A673 (cell line): Measurements from ENCODE around the gene IQCE. TPM values are rescaled to one million over a fixed set of nuclear protein-coding genes. Genes with fewer than 3 reads are reported as not detected.

ENCODE experiments used
- BruUV-seq: library from RNA; stranded (reverse); fragments of 400-500 nt; replicated peaks from 2 replicates; lab custom pipeline; 2021; lab: Mats Ljungman, UMichigan
- CTCF ChIA-PET: fragments of 300-600 bp; sonication (Branson Sonifier 250); formaldehyde crosslinking; loops from one replicate; lab custom pipeline; 2022; ENCODE audit warnings: antibody characterized with exemption; lab: Charles Lee
- POLR2A ChIA-PET: fragments of 300-600 bp; sonication (Branson Sonifier 250); formaldehyde crosslinking; loops from one replicate; lab custom pipeline; 2022; ENCODE audit warnings: antibody characterized with exemption; ENCODE audit not compliant: low non-redundant PET; lab: Charles Lee
- DNase-seq: peaks from one replicate; pipeline ENCODE4 v3.0.0-alpha.2; 2015; ENCODE audit warnings: low spot score
- H3K27ac ChIP-seq: fragments of 200-600 bp; sonication (generic); 2 replicates; pipeline ENCODE4 v1.5.1; 2016; ENCODE audit warnings: mixed run types, low read depth, mild to moderate bottlenecking, mixed read lengths, antibody characterized with exemption, low read length; ENCODE audit not compliant: poor library complexity, severe bottlenecking
- H3K27me3 ChIP-seq: fragments of 200-600 bp; sonication (generic); replicated peaks from 2 replicates; pipeline ENCODE4 v1.6.1; 2017; ENCODE audit warnings: mixed run types, low read depth, mild to moderate bottlenecking, mixed read lengths, antibody characterized with exemption, low read length; ENCODE audit not compliant: insufficient read depth, poor library complexity
- H3K36me3 ChIP-seq: fragments of 200-600 bp; sonication (generic); 2 replicates; pipeline ENCODE4 v1.6.1; 2016; ENCODE audit warnings: mixed run types, mild to moderate bottlenecking, mixed read lengths, antibody characterized with exemption, low read length; ENCODE audit not compliant: insufficient read depth, poor library complexity, severe bottlenecking
- H3K4me1 ChIP-seq: fragments of 200-600 bp; sonication (generic); 2 replicates; pipeline ENCODE4 v1.6.1; 2017; ENCODE audit warnings: mixed run types, mild to moderate bottlenecking, mixed read lengths, antibody characterized with exemption, low read length; ENCODE audit not compliant: insufficient read depth, poor library complexity, severe bottlenecking
- H3K4me3 ChIP-seq: fragments of 200-600 bp; sonication (generic); 2 replicates; pipeline ENCODE4 v1.5.1; 2016; ENCODE audit warnings: low read depth, mixed run types, mild to moderate bottlenecking, mixed read lengths, low read length; ENCODE audit not compliant: poor library complexity, severe bottlenecking
- H3K9me3 ChIP-seq: fragments of 200-600 bp; sonication (generic); 2 replicates; pipeline ENCODE4 v1.6.1; 2016; ENCODE audit warnings: mixed run types, low read depth, mild to moderate bottlenecking, mixed read lengths, antibody characterized with exemption, low read length; ENCODE audit not compliant: poor library complexity, severe bottlenecking
- EZH2 ChIP-seq: fragments of 200-600 bp; sonication (generic); IDR thresholded peaks from 2 replicates; pipeline ENCODE4 v1.6.1; 2017; ENCODE audit warnings: borderline replicate concordance, low read depth, mild to moderate bottlenecking, mixed read lengths, antibody characterized with exemption, low read length; ENCODE audit not compliant: poor library complexity, severe bottlenecking
- intact Hi-C: fragments of 100-400 bp; cut with micrococcal nuclease; formaldehyde crosslinking; loops from one replicate; pipeline ENCODE4 v1.10.0; 2022; ENCODE audit not compliant: unreplicated experiment
- total RNA-seq: library from RNA; stranded (reverse); gene quantifications from 2 replicates; pipeline ENCODE4 v1.2.3, GENCODE V29; 2021
- TF ChIP-seq, protein P1 (sequence below): fragments of 300-800, 200-600 bp; sonication (generic); conservative IDR thresholded peaks from 2 replicates; pipeline ENCODE4 v1.5.1; 2017; ENCODE audit warnings: low read depth, mild to moderate bottlenecking, antibody characterized with exemption, low read length, moderate library complexity, mixed read lengths

The IQCE gene
- total RNA-seq, 1 experiment from 2014 or later = 35.4 TPM

DNA sequence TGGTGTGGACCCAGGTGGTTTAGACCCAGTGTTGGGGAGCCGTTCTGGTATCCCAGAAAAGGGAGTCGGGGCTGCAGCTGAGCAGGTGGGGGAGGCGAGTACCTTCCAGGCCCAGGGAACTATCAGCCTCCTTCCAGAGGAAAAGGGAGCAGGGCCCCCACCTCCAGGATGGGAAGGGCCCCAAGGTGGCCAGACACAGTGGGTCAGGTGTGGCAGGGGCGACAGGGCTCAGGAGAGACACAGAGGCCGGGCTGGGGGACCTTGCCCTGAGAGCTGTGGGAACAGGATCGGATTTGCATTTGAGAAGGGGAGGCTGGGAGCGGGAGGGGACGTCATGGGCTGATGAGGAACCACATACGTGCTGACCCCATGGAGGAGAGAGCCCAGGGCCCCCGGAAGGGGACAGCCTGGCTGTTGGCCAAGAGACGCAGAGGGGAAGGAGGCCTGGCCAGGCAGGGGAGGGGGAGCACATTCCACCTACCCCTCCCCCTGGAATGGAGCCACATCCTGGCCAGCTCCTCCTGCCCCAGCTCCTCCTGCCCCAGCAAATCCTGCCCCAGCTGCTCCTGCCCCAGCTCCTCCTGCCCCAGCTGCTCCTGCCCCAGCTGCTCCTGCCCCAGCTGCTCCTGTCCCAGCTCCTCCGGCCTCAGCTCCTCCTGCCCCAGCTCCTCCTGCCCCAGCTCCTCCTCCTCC lies 63.3 kb downstream of the IQCE start:
- H3K9me3 ChIP-seq = no peaks in the 10 kb centered on the region
- TF ChIP-seq, protein P1, sequence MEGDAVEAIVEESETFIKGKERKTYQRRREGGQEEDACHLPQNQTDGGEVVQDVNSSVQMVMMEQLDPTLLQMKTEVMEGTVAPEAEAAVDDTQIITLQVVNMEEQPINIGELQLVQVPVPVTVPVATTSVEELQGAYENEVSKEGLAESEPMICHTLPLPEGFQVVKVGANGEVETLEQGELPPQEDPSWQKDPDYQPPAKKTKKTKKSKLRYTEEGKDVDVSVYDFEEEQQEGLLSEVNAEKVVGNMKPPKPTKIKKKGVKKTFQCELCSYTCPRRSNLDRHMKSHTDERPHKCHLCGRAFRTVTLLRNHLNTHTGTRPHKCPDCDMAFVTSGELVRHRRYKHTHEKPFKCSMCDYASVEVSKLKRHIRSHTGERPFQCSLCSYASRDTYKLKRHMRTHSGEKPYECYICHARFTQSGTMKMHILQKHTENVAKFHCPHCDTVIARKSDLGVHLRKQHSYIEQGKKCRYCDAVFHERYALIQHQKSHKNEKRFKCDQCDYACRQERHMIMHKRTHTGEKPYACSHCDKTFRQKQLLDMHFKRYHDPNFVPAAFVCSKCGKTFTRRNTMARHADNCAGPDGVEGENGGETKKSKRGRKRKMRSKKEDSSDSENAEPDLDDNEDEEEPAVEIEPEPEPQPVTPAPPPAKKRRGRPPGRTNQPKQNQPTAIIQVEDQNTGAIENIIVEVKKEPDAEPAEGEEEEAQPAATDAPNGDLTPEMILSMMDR = no peak
- TF ChIP-seq EZH2 = no peak
- DNase-seq = no peak
- intact Hi-C loops = no loop called here
- no peak overlapping the region for H3K4me3 ChIP-seq
- no TSS peak for BruUV-seq
- H3K4me1 ChIP-seq = peaks cover 13% of the 10 kb centered on the region
- POLR2A ChIA-PET = interaction anchor here (0.7 kb wide), 2 partner anchors 9 to 12 kb away, joined by 4 to 8 read pairs; no protein-coding TSS in a partner anchor
- no peaks in the 10 kb centered on the region for H3K27me3 ChIP-seq
- CTCF ChIA-PET = no interaction called here
- no peaks in the 10 kb centered on the region for H3K36me3 ChIP-seq
- no peak overlapping the region for H3K27ac ChIP-seq

DNA sequence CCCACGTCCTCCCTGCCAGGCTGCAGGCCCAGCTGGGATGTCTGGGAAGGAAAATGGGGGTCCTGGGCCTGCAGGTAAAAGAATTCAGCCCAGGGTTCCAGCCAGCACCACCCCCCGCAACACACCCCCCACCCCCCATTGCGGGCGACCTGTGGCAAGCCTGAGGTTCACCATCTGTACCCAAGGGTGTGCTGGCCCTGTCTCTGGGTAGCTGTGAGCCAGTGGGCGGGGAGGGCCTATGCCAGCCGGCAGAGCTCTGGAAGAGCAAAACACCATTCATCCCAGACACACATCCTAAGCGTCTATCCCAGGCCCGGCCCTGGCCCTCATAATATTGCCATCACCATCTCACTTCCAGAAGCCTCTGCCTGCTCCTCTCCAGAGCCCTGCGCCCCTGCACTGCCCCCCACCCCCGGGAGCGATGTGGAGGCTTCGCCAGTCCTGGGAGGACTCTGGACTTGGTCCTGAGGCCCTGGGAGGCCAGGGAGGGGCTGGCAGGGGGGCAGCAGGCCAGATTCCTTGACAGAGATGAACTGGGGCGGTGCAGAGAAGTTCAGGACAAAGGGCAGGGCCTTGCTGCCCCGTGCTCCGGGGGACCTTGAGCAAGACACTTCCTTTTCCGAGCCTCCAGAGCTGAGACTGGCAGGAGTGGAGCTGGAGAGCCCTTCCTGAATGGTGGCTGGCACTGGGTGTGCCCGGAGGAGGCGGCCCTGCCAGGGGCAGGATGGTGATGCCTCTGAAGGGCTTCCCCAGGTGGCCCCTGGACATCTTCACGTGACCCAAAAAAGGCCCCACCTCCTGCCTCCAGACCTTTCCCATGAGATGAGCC lies 64.3 kb downstream of the IQCE start:
- Histone ChIP-seq H3K9me3 (no peaks in the 10 kb centered on the region), H3K27me3 (no peaks in the 10 kb centered on the region), H3K27ac (no peak overlapping the region), H3K4me1 (peaks cover 12% of the 10 kb centered on the region), H3K4me3 (no peak overlapping the region), H3K36me3 (no peaks in the 10 kb centered on the region)
- TF ChIP-seq, protein P1 = no peak
- no peak for TF ChIP-seq EZH2
- no peak for DNase-seq
- ChIA-PET POLR2A (interaction anchor here (0.7 kb wide), 1 partner anchor 13 kb away, joined by 8 read pairs; no protein-coding TSS in a partner anchor), CTCF (no interaction called here)
- no TSS peak for BruUV-seq
- intact Hi-C loops = no loop called here

DNA sequence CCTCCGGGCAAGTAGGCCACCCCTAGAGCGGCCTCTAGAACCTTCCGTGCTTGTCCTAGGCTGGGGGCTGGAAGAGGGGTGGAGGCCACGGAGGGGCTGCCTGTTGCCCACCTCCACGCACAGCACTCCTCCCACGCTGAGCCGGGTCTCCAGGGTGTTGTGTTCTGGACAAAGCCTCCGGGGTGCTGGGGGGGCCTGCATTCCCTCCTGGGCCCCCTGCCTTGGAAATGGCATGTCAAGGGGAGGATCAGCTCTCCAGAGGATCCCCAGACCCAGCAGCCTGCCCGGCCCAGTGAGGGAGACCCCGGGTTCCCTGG lies 64.9 kb downstream of the IQCE start:
- BruUV-seq = no TSS peak
- no peak for TF ChIP-seq EZH2
- TF ChIP-seq, protein P1 = no peak
- H3K4me1 ChIP-seq = peaks cover 6% of the 10 kb centered on the region
- no peak overlapping the region for H3K4me3 ChIP-seq
- no peak overlapping the region for H3K27ac ChIP-seq
- intact Hi-C loops = no loop called here
- ChIA-PET CTCF (no interaction called here), POLR2A (no interaction called here)
- H3K27me3 ChIP-seq = no peaks in the 10 kb centered on the region
- H3K9me3 ChIP-seq = no peaks in the 10 kb centered on the region
- DNase-seq = no peak
- H3K36me3 ChIP-seq = no peaks in the 10 kb centered on the region
